Stimulated activated CD4-positive, alpha-beta T cell treated with anti-CD3 and anti-CD28 coated beads, Interleukin-12 subunit alpha, Interleukin-12 subunit beta, amount 100 ng/mL, for 4 hours (primary cell): Measurements from ENCODE around the gene ST14.
"Not testable (repeated sequence)": the region's sequence is repeated elsewhere in the genome, so short reads cannot be mapped to it uniquely, and the experiment has no call there.

Source experiments
- DNase-seq: peaks from one replicate; pipeline ENCODE4 v3.0.0-alpha.2; 2020

ST14 gene

GRCh38 chr11:130190371-130190881 lies 30.8 kb downstream of the ST14 start:
- DNase-seq: no peak

GRCh38 chr11:130191896-130192295 lies 32.3 kb downstream of the ST14 start:
- no peak for DNase-seq

- no peak for DNase-seq
These were observed 33.3 kb downstream of the ST14 start for GRCh38 chr11:130192845-130193267.

- not testable (repeated sequence) for DNase-seq
These were observed 34.0 kb downstream of the ST14 start for GRCh38 chr11:130193551-130193950.

GRCh38 chr11:130194241-130195023 lies 34.9 kb downstream of the ST14 start:
- no peak for DNase-seq

- no peak for DNase-seq
These were observed 37.9 kb downstream of the ST14 start for GRCh38 chr11:130197386-130198035.

- no peak for DNase-seq
These were observed 38.7 kb downstream of the ST14 start for GRCh38 chr11:130198292-130198691.

GRCh38 chr11:130198964-130199363 lies 39.4 kb downstream of the ST14 start:
- DNase-seq: no peak

GRCh38 chr11:130199792-130200191 lies 40.2 kb downstream of the ST14 start:
- no peak for DNase-seq

- DNase-seq: no peak
These were observed 41.4 kb downstream of the ST14 start for GRCh38 chr11:130201026-130201425.

- no peak for DNase-seq
These were observed 42.6 kb downstream of the ST14 start for GRCh38 chr11:130202009-130202817.

GRCh38 chr11:130202818-130203689 lies 43.5 kb downstream of the ST14 start:
- DNase-seq: no peak

- no peak for DNase-seq
These were observed 44.5 kb downstream of the ST14 start for GRCh38 chr11:130203766-130204702.

- no peak for DNase-seq
These were observed 45.1 kb downstream of the ST14 start for GRCh38 chr11:130204703-130205095.

- DNase-seq: no peak
These were observed 46.6 kb downstream of the ST14 start for GRCh38 chr11:130206141-130206540.

GRCh38 chr11:130208241-130209127 lies 48.9 kb downstream of the ST14 start:
- no peak for DNase-seq

GRCh38 chr11:130209128-130209932 lies 49.7 kb downstream of the ST14 start:
- DNase-seq: no peak

- DNase-seq: no peak
These were observed 50.6 kb downstream of the ST14 start for GRCh38 chr11:130209954-130210854.
